Naive thymus-derived CD4-positive, alpha-beta T cell (primary cell): Measurements from ENCODE around the gene PKM. TPM values are rescaled to one million over a fixed set of nuclear protein-coding genes. Genes with fewer than 3 reads are reported as not detected.

Source experiments
- ATAC-seq: fragments of 150-1000 bp; cut with Tn5 transposase; 2 replicates; pipeline ENCODE4 v1.10.0; 2021; ENCODE audit warnings: mild to moderate bottlenecking, moderate library complexity
- CTCF ChIA-PET: fragments of 350-600 bp; sonication (Branson Sonifier 250); formaldehyde crosslinking; loops from one replicate; lab custom pipeline; 2021; ENCODE audit warnings: antibody characterized with exemption; lab: Charles Lee
- POLR2A ChIA-PET: fragments of 350-600 bp; sonication (Branson Sonifier 250); formaldehyde crosslinking; loops from one replicate; lab custom pipeline; 2021; ENCODE audit warnings: antibody characterized with exemption, inconsistent platforms; lab: Charles Lee
- DNase-seq, 9 donors: peaks; one replicate each; pipeline versions ENCODE4 v3.0.0 to v3.0.0-alpha.2; 2020 to 2022; ENCODE audit warnings: mixed read lengths in 1 of 9
- H3K27ac ChIP-seq: one replicate; pipeline ENCODE4 v1.7.0; 2013; ENCODE audit warnings: mild to moderate bottlenecking, low read depth, low read length, moderate library complexity
- H3K27me3 ChIP-seq, 2 donors: one replicate each; pipeline ENCODE4 v1.7.0; 2013; ENCODE audit warnings: low read length in 2 of 2, mild to moderate bottlenecking in 2 of 2, moderate library complexity in 2 of 2; ENCODE audit not compliant: control insufficient read depth in 2 of 2, insufficient read depth in 2 of 2
- H3K36me3 ChIP-seq, 3 experiments: 1 replicate in 2 of 3; 2 replicates in 1 of 3; pipeline ENCODE4 v1.7.0; 2013; ENCODE audit warnings: low read length in 3 of 3, mild to moderate bottlenecking in 3 of 3, moderate library complexity in 1 of 3; ENCODE audit not compliant: insufficient read depth in 3 of 3, control insufficient read depth in 2 of 3
- H3K4me1 ChIP-seq, 2 donors: one replicate each; pipeline ENCODE4 v1.7.0; 2013; ENCODE audit warnings: low read length in 2 of 2, mild to moderate bottlenecking in 2 of 2, moderate library complexity in 1 of 2; ENCODE audit not compliant: control insufficient read depth in 2 of 2, insufficient read depth in 2 of 2
- H3K4me3 ChIP-seq: 2 replicates; pipeline ENCODE4 v1.7.0; 2013; ENCODE audit warnings: mild to moderate bottlenecking, low read length
- H3K9me3 ChIP-seq, 3 experiments: 1 replicate in 2 of 3; 2 replicates in 1 of 3; pipeline ENCODE4 v1.7.0; 2013; ENCODE audit warnings: low read length in 3 of 3; ENCODE audit not compliant: control insufficient read depth in 2 of 3
- H3K27ac Mint-ChIP-seq, 9 donors: one replicate each; pipeline ENCODE4 v1.8.0; 2020 to 2022; ENCODE audit warnings: mixed read lengths in 9 of 9, mild to moderate bottlenecking in 8 of 9, moderate library complexity in 5 of 9, inconsistent platforms in 2 of 9
- H3K27me3 Mint-ChIP-seq, 5 donors: one replicate each; pipeline ENCODE4 v1.8.0; 2021 to 2022; ENCODE audit warnings: mixed read lengths in 5 of 5, mild to moderate bottlenecking in 1 of 5
- H3K36me3 Mint-ChIP-seq, 5 donors: one replicate each; pipeline ENCODE4 v1.8.0; 2020 to 2022; ENCODE audit warnings: mixed read lengths in 5 of 5, mild to moderate bottlenecking in 3 of 5, inconsistent platforms in 1 of 5
- H3K4me1 Mint-ChIP-seq, 7 donors: one replicate each; pipeline ENCODE4 v1.8.0; 2020 to 2022; ENCODE audit warnings: mixed read lengths in 7 of 7, mild to moderate bottlenecking in 3 of 7, inconsistent platforms in 1 of 7
- H3K4me3 Mint-ChIP-seq, 10 donors: one replicate each; pipeline ENCODE4 v1.8.0; 2020 to 2022; ENCODE audit warnings: mild to moderate bottlenecking in 10 of 10, mixed read lengths in 10 of 10, moderate library complexity in 6 of 10, inconsistent platforms in 2 of 10
- H3K9me3 Mint-ChIP-seq, 11 donors: one replicate each; pipeline ENCODE4 v1.8.0; 2020 to 2022; ENCODE audit warnings: mixed read lengths in 11 of 11, mild to moderate bottlenecking in 4 of 11, inconsistent platforms in 1 of 11, moderate library complexity in 1 of 11
- intact Hi-C, 2 donors: fragments of 100-400 bp; cut with micrococcal nuclease; formaldehyde crosslinking; loops; one replicate each; pipeline ENCODE4 v1.15.1; 2023
- polyA plus RNA-seq, 2 donors: library from polyadenylated mRNA; unstranded; fragments of 300-500 nt; fragmentation: Illumina TruSeq; gene quantifications; one replicate each; pipeline ENCODE4 v1.2.3, GENCODE V29; 2021
- total RNA-seq, 6 experiments: library from RNA in 5 of 6; stranded (reverse) in 5 of 6; gene quantifications; 1 replicate in 5 of 6; 2 replicates in 1 of 6; pipeline ENCODE4 v1.2.3 and lab custom pipeline; 2021 to 2026

PKM gene
- total and polyA plus RNA-seq, 7 experiments from 2014 or later: 237 to 1,627 (median 357) TPM

DNA sequence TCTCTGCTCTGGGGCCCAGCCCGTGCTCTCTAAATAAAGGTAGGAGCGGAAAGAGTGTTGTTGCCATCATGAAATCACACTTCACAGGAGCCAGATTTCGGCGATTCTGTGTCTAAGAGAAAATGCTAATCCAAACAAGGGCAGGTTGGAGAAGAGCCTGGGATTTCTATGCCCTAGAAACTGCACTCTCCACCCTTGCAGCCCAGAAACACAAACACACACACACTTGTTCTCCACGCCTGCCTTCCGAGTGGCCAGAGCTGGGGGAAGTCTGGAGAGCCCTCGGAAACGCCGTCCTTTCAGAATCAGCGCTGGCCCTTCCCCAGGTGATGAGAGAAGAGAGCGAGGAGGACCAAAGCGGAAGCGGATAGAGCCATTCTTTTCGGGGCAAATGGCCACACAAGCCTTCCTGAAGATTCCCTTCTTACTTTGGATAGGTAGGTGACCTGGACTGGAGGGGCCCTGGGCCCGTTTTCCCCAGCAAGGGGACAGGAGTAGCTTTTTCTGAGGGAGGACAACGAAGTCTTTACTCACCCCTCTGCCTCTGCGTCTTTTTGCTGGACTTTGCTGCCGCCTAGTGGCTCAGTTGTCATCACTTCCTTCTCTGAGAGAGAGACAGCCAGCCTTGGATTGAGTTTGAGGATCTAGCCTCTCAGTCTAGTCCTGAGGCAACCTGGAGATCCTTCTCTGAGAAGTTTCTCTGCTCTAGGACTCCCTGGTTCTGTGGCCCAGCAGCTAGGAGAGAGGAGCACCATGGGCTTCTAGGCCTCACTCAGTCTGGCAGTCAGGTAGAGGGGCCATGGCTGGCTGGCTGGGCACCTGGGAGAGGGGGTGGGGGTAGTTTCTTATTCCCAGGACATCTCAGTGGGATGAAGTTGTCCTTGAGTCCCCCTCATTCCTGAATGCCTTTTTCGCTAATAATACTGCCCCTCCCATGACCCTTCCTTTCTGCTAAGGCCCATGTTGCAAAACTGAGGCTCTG is 75.1 kb downstream of the PKM start:
- Mint-ChIP-seq H3K36me3 (peaks cover 0 to 4% (median 0%) of the 10 kb centered on the region in 5 donors), H3K4me1 (peaks cover 0 to 7% (median 4%) of the 10 kb centered on the region in 7 donors), H3K27me3 (peaks cover 0 to 6% (median 0%) of the 10 kb centered on the region in 5 donors), H3K27ac (peak overlapping the region in 2 of 9 donors; percentile 3 to 58), H3K9me3 (no peaks in the 10 kb centered on the region), H3K4me3 (peak overlapping the region; percentile 65 to 91 (median 80))
- Histone ChIP-seq H3K36me3 (no peaks in the 10 kb centered on the region), H3K4me3 (peak overlapping the region; percentile 46), H3K27ac (no peak overlapping the region), H3K4me1 (peaks cover 0 to 4% of the 10 kb centered on the region in 2 donors), H3K9me3 (no peaks in the 10 kb centered on the region), H3K27me3 (no peaks in the 10 kb centered on the region)
- ATAC-seq: peak; percentile 83
- DNase-seq: peak; percentile 43 to 77 (median 71)
- CTCF ChIA-PET: interaction anchor here (0.8 to 2.5 kb wide), 9 partner anchors 10 to 769 kb away, joined by 3 to 17 read pairs (median 4); no protein-coding TSS in a partner anchor
- intact Hi-C loops: loop anchor here (1.0 to 10.0 kb wide), 6 partner anchors 354 to 1041 kb away; partner anchors contain the start of gene THSD4 (in 1 of the 2)
- POLR2A ChIA-PET: no interaction called here

DNA sequence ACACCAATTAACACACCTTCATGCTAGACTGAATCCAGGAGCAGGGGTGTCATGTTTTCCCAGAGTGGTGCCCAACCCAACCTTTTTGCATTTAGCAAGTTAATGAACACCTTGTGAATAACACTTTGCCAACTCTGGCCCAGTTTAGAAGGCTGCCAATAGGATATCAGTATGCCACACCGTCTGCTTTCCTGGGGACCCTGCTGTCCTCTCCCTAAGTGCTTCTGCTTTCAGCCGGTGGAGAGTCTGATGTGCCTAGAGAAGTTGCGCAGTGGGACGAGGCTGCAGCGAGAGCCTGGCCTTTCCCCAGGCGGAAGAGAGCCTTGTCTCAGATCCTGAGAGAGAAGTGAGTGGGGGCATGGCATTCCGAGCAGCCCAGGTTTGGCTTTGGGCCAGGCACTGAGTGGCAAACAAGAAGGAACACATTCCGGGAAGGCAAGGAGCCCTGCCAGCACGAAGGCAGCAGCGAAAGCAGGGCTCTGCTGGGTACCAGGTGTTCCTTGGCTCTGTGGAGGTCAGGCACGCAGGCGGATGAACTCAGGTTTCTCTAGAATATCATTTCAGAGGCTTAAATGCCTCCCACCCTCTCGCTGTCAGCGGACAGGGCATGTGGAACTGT is 75.9 kb downstream of the PKM start:
- no peak for DNase-seq
- Mint-ChIP-seq H3K27me3 (peaks cover 0 to 9% (median 0%) of the 10 kb centered on the region in 5 donors), H3K36me3 (peaks cover 0 to 7% (median 0%) of the 10 kb centered on the region in 5 donors), H3K27ac (peak overlapping the region in 1 of 9 donors; percentile 3), H3K4me3 (peak overlapping the region in 9 of 10 donors; percentile 65 to 91 (median 80)), H3K9me3 (no peaks in the 10 kb centered on the region), H3K4me1 (peaks cover 0 to 7% (median 4%) of the 10 kb centered on the region in 7 donors)
- ATAC-seq: no peak
- H3K4me1 ChIP-seq: peaks cover 0 to 4% of the 10 kb centered on the region in 2 donors
- H3K4me3 ChIP-seq: no peak overlapping the region
- H3K27me3 ChIP-seq: no peaks in the 10 kb centered on the region
- H3K36me3 ChIP-seq: no peaks in the 10 kb centered on the region
- ChIA-PET POLR2A (no interaction called here), CTCF (interaction anchor here (1.0 to 2.5 kb wide), 3 partner anchors 374 to 411 kb away, joined by 3 to 17 read pairs (median 7); no protein-coding TSS in a partner anchor)
- no peak overlapping the region for H3K27ac ChIP-seq
- no peaks in the 10 kb centered on the region for H3K9me3 ChIP-seq
- intact Hi-C loops: loop anchor here (2.0 to 10.0 kb wide), 3 partner anchors 353 to 1040 kb away; partner anchors contain the start of gene THSD4 (in 1 of the 2)

DNA sequence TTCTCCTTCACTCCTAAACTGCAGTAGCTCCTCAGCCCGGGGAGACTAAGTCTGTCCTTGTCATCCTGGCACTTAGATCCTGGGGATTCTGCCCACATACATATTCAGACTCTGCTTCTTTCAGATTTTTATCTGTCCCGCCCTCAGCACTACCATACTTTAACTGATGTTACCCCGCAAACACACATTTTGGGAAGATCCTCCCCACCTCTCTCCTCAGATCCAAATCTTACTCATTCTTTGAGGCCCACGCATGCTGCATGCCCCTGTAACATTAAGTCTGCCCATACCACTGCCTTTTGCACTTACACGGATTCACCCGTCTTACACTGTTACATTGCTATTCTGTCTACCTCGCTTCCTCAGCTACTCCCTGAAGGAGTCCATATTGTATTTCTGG is 76.7 kb downstream of the PKM start:
- peak overlapping the region in 1 of 9 donors; percentile 5 for H3K27ac Mint-ChIP-seq
- no peak overlapping the region for H3K4me3 Mint-ChIP-seq
- Histone ChIP-seq H3K36me3 (no peaks in the 10 kb centered on the region), H3K9me3 (no peaks in the 10 kb centered on the region), H3K4me1 (peaks cover 0 to 4% of the 10 kb centered on the region in 2 donors), H3K4me3 (no peak overlapping the region), H3K27me3 (no peaks in the 10 kb centered on the region), H3K27ac (no peak overlapping the region)
- H3K4me1 Mint-ChIP-seq: peaks cover 0 to 7% (median 4%) of the 10 kb centered on the region in 7 donors
- H3K36me3 Mint-ChIP-seq: peaks cover 0 to 7% (median 0%) of the 10 kb centered on the region in 5 donors
- intact Hi-C loops: loop anchor here (2.0 to 10.0 kb wide), 2 partner anchors 374 to 1040 kb away; partner anchors contain the start of gene THSD4 (in 1 of the 2)
- no peak for DNase-seq
- ChIA-PET POLR2A (no interaction called here), CTCF (interaction anchor here (1.1 to 3.1 kb wide), 2 partner anchors 373 to 411 kb away, joined by 4 to 17 read pairs; no protein-coding TSS in a partner anchor)
- H3K9me3 Mint-ChIP-seq: no peaks in the 10 kb centered on the region
- peaks cover 0 to 9% (median 0%) of the 10 kb centered on the region in 5 donors for H3K27me3 Mint-ChIP-seq
- ATAC-seq: no peak

DNA sequence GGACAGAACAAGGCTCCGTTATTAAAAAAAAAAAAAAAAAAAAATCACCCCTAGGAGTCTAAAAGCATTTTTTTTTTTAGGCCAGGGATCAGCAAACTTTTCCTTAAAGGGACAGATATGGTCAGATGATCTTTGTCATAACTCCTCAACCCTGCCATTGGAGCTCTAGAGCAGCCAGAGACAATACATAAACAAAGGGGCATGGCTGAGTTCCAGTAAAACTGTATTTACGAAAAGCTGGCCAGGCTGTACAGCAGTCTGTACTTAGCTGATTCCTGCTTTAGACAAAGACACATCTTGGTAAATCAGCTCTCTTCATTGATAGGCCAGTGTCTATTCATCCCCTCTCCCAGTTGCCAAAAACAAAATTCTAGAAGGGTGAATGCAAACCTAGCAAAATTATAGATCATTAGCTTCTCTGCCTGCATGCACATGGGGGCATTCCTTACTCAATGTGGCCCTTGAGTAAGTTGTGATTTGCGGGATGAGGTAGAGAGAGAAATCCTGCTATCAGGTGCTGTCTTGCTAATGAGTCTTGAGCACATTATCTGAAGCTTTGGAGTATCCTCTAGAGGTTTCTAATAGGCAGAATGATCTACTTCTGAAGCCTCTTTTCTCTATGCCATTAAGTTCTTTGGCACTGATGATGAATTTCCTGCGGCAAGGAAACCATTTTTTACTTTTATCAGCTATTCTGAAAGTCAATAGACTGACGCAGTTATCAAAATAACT is 77.6 kb downstream of the PKM start:
- no peak for ATAC-seq
- Histone ChIP-seq H3K4me3 (no peak overlapping the region), H3K9me3 (no peaks in the 10 kb centered on the region), H3K4me1 (peaks cover 0 to 4% of the 10 kb centered on the region in 2 donors), H3K36me3 (no peaks in the 10 kb centered on the region), H3K27ac (no peak overlapping the region), H3K27me3 (no peaks in the 10 kb centered on the region)
- DNase-seq: no peak
- H3K4me1 Mint-ChIP-seq: peaks cover 0 to 7% (median 4%) of the 10 kb centered on the region in 7 donors
- no peaks in the 10 kb centered on the region for H3K9me3 Mint-ChIP-seq
- ChIA-PET POLR2A (no interaction called here), CTCF (interaction anchor here (0.6 to 3.1 kb wide), 3 partner anchors 74 to 410 kb away, joined by 3 to 17 read pairs (median 4); no protein-coding TSS in a partner anchor)
- H3K27ac Mint-ChIP-seq: peak overlapping the region in 1 of 9 donors; percentile 41
- H3K4me3 Mint-ChIP-seq: no peak overlapping the region
- peaks cover 0 to 7% (median 0%) of the 10 kb centered on the region in 5 donors for H3K27me3 Mint-ChIP-seq
- H3K36me3 Mint-ChIP-seq: peaks cover 0 to 7% (median 0%) of the 10 kb centered on the region in 5 donors
- intact Hi-C loops: loop anchor here in 1 of 2 donors (10.0 kb wide), 1 partner anchor 1039 kb away; the partner anchor contains the start of gene THSD4

Other genes with a start within 250 kb of the PKM start
- 10 to 100 TPM; 21.6 to 53.3 (median 29.7) TPM for gene MYO9A, start 113.0 kb downstream of the PKM start, total RNA-seq
- 10 to 100 TPM in 1 of 2 donors, 1 to 10 TPM in 1; 8.4 to 20.7 TPM for gene MYO9A, start 113.0 kb downstream of the PKM start, polyA plus RNA-seq
- gene SENP8, start 112.8 kb downstream of the PKM start, total RNA-seq: 1 to 10 TPM in 3 of 5 experiments, under 1 TPM in 2; 0.34 to 1.6 (median 1.4) TPM
- gene SENP8, start 112.8 kb downstream of the PKM start, polyA plus RNA-seq: 1 to 10 TPM; 1.2 TPM
- gene GRAMD2A, start 33.4 kb downstream of the PKM start, total RNA-seq: not detected
- gene GRAMD2A, start 33.4 kb downstream of the PKM start, polyA plus RNA-seq: not detected
- 100 to 1,000 TPM in 4 of 5 experiments, 10 to 100 TPM in 1; 75.8 to 129 (median 127) TPM for gene PARP6, start 41.4 kb upstream of the PKM start, total RNA-seq
- 10 to 100 TPM; 19.7 to 41.6 TPM for gene PARP6, start 41.4 kb upstream of the PKM start, polyA plus RNA-seq
- gene CELF6, start 89.0 kb upstream of the PKM start, total RNA-seq: 1 to 10 TPM; 1.2 to 5.7 (median 3.8) TPM
- under 1 TPM; 0.10 to 0.59 TPM for gene CELF6, start 89.0 kb upstream of the PKM start, polyA plus RNA-seq
- 100 to 1,000 TPM in 2 of 5 experiments, 10 to 100 TPM in 3; 83.1 to 101 (median 94.8) TPM for gene HEXA, start 144.8 kb upstream of the PKM start, total RNA-seq
- gene HEXA, start 144.8 kb upstream of the PKM start, polyA plus RNA-seq: 10 to 100 TPM; 60.3 to 81.0 TPM
- not detected for gene TMEM202, start 167.1 kb upstream of the PKM start, total RNA-seq
- not detected for gene TMEM202, start 167.1 kb upstream of the PKM start, polyA plus RNA-seq
- 100 to 1,000 TPM; 128 to 191 (median 181) TPM for gene ARIH1, start 243.1 kb upstream of the PKM start, total RNA-seq
- gene ARIH1, start 243.1 kb upstream of the PKM start, polyA plus RNA-seq: 10 to 100 TPM; 20.1 to 23.3 TPM